HEK293 (cell line): ENCODE results near the gene C1orf167.

Source experiments
- BCL11A ChIP-seq: fragments of 450-650 bp; formaldehyde crosslinking; IDR thresholded peaks from 2 replicates; pipeline ENCODE4 v1.5.1; 2016; ENCODE audit warnings: low read depth, missing biosample characterization, missing genetic modification characterization
- BCL6B ChIP-seq: fragments of 450-650 bp; formaldehyde crosslinking; IDR thresholded peaks from 2 replicates; pipeline ENCODE4 v1.5.1; 2017; ENCODE audit warnings: missing biosample characterization, missing genetic modification characterization
- HIC1 ChIP-seq: fragments of 450-650 bp; formaldehyde crosslinking; IDR thresholded peaks from 2 replicates; pipeline ENCODE4 v1.5.1; 2016; ENCODE audit warnings: missing biosample characterization, missing genetic modification characterization
- KLF10 ChIP-seq: fragments of 450-650 bp; IDR thresholded peaks from 2 replicates; pipeline ENCODE4 v1.5.1; 2018; ENCODE audit warnings: missing biosample characterization, mild to moderate bottlenecking, missing genetic modification characterization
- MYNN ChIP-seq: fragments of 450-650 bp; formaldehyde crosslinking; IDR thresholded peaks from 2 replicates; pipeline ENCODE4 v1.5.1; 2016; ENCODE audit warnings: missing biosample characterization, missing genetic modification characterization, borderline replicate concordance
- PATZ1 ChIP-seq: fragments of 450-650 bp; formaldehyde crosslinking; IDR thresholded peaks from 2 replicates; pipeline ENCODE4 v1.5.1; 2016; ENCODE audit warnings: missing biosample characterization, missing genetic modification characterization
- REST ChIP-seq: fragments of 450-650 bp; formaldehyde crosslinking; IDR thresholded peaks from 2 replicates; pipeline ENCODE4 v1.5.1; 2016; ENCODE audit warnings: missing biosample characterization, missing genetic modification characterization
- SETDB1 ChIP-seq: IDR thresholded peaks from one replicate; pipeline ENCODE4 v1.6.1; 2017; ENCODE audit warnings: mild to moderate bottlenecking, low read length, moderate library complexity, mixed read lengths; ENCODE audit not compliant: insufficient read length
- TRIM28 ChIP-seq: IDR thresholded peaks from 2 replicates; pipeline ENCODE4 v1.6.1; 2011; ENCODE audit warnings: low read length, control low read depth, borderline replicate concordance
- YY1 ChIP-seq: fragments of 450-650 bp; formaldehyde crosslinking; IDR thresholded peaks from 2 replicates; pipeline ENCODE4 v1.5.1; 2018; ENCODE audit warnings: missing biosample characterization, missing genetic modification characterization
- ZFP3 ChIP-seq: fragments of 450-650 bp; formaldehyde crosslinking; IDR thresholded peaks from 2 replicates; pipeline ENCODE4 v1.5.1; 2016; ENCODE audit warnings: low read depth, missing biosample characterization, missing genetic modification characterization
- ZNF121 ChIP-seq: fragments of 450-650 bp; formaldehyde crosslinking; IDR thresholded peaks from 2 replicates; pipeline ENCODE4 v1.5.1; 2016; ENCODE audit warnings: missing biosample characterization, missing genetic modification characterization
- ZNF140 ChIP-seq: fragments of 450-650 bp; formaldehyde crosslinking; IDR thresholded peaks from 2 replicates; pipeline ENCODE4 v1.5.1; 2016; ENCODE audit warnings: missing biosample characterization, missing genetic modification characterization
- ZNF16 ChIP-seq: fragments of 450-650 bp; formaldehyde crosslinking; IDR thresholded peaks from 2 replicates; pipeline ENCODE4 v1.5.1; 2016; ENCODE audit warnings: low read depth, missing biosample characterization, missing genetic modification characterization
- ZNF175 ChIP-seq: fragments of 450-650 bp; formaldehyde crosslinking; IDR thresholded peaks from 2 replicates; pipeline ENCODE4 v1.5.1; 2016; ENCODE audit warnings: missing biosample characterization, missing genetic modification characterization
- ZNF335 ChIP-seq: fragments of 450-650 bp; formaldehyde crosslinking; conservative IDR thresholded peaks from 2 replicates; pipeline ENCODE4 v1.5.1; 2016; ENCODE audit warnings: missing biosample characterization, missing genetic modification characterization
- ZNF354C ChIP-seq: fragments of 450-650 bp; formaldehyde crosslinking; IDR thresholded peaks from 2 replicates; pipeline ENCODE4 v1.5.1; 2016; ENCODE audit warnings: missing biosample characterization, missing genetic modification characterization, low read depth, borderline replicate concordance
- ZNF404 ChIP-seq: fragments of 450-650 bp; formaldehyde crosslinking; IDR thresholded peaks from 2 replicates; pipeline ENCODE4 v1.5.1; 2017; ENCODE audit warnings: missing biosample characterization, missing genetic modification characterization
- ZNF510 ChIP-seq: fragments of 450-650 bp; formaldehyde crosslinking; IDR thresholded peaks from 2 replicates; pipeline ENCODE4 v1.5.1; 2018; ENCODE audit warnings: mild to moderate bottlenecking, missing genetic modification characterization, missing biosample characterization; ENCODE audit not compliant: insufficient replicate concordance
- ZNF555 ChIP-seq: fragments of 450-650 bp; formaldehyde crosslinking; conservative IDR thresholded peaks from 2 replicates; pipeline ENCODE4 v1.5.1; 2017; ENCODE audit warnings: missing biosample characterization, mild to moderate bottlenecking, missing genetic modification characterization, inconsistent platforms
- ZNF571 ChIP-seq: fragments of 450-650 bp; formaldehyde crosslinking; IDR thresholded peaks from 2 replicates; pipeline ENCODE4 v1.5.0; 2017; ENCODE audit warnings: missing biosample characterization, missing genetic modification characterization
- ZNF585B ChIP-seq: fragments of 450-650 bp; formaldehyde crosslinking; IDR thresholded peaks from 2 replicates; pipeline ENCODE4 v1.5.1; 2016; ENCODE audit warnings: missing biosample characterization, missing genetic modification characterization
- ZNF624 ChIP-seq: fragments of 450-650 bp; formaldehyde crosslinking; IDR thresholded peaks from 2 replicates; pipeline ENCODE4 v1.5.1; 2017; ENCODE audit warnings: missing biosample characterization, missing genetic modification characterization
- ZNF658 ChIP-seq: fragments of 450-650 bp; formaldehyde crosslinking; IDR thresholded peaks from 2 replicates; pipeline ENCODE4; 2016; ENCODE audit warnings: missing biosample characterization, missing genetic modification characterization
- ZNF660 ChIP-seq: fragments of 450-650 bp; IDR thresholded peaks from 2 replicates; pipeline ENCODE4 v1.5.1; 2018; ENCODE audit warnings: missing biosample characterization, mild to moderate bottlenecking, missing genetic modification characterization
- ZNF664 ChIP-seq: fragments of 450-650 bp; formaldehyde crosslinking; IDR thresholded peaks from 2 replicates; pipeline ENCODE4 v1.5.1; 2016; ENCODE audit warnings: missing biosample characterization, missing genetic modification characterization
- ZNF677 ChIP-seq: fragments of 450-650 bp; IDR thresholded peaks from 2 replicates; pipeline ENCODE4 v1.5.0; 2018; ENCODE audit warnings: missing biosample characterization, mild to moderate bottlenecking, missing genetic modification characterization, moderate library complexity
- ZNF776 ChIP-seq: fragments of 450-650 bp; formaldehyde crosslinking; IDR thresholded peaks from 2 replicates; pipeline ENCODE4 v1.5.0; 2017; ENCODE audit warnings: missing biosample characterization, missing genetic modification characterization, borderline replicate concordance
- ZNF777 ChIP-seq: fragments of 450-650 bp; formaldehyde crosslinking; IDR thresholded peaks from 2 replicates; pipeline ENCODE4 v1.5.1; 2017; ENCODE audit warnings: missing biosample characterization, missing genetic modification characterization, borderline replicate concordance
- ZNF837 ChIP-seq: fragments of 450-650 bp; formaldehyde crosslinking; IDR thresholded peaks from 2 replicates; pipeline ENCODE4 v1.5.1; 2016; ENCODE audit warnings: missing biosample characterization, missing genetic modification characterization
- ZSCAN16 ChIP-seq: fragments of 450-650 bp; formaldehyde crosslinking; IDR thresholded peaks from 2 replicates; pipeline ENCODE4 v1.5.1; 2016; ENCODE audit warnings: missing biosample characterization, missing genetic modification characterization
- ZXDB ChIP-seq: fragments of 450-650 bp; formaldehyde crosslinking; IDR thresholded peaks from 2 replicates; pipeline ENCODE4 v1.5.1; 2016; ENCODE audit warnings: missing biosample characterization, missing genetic modification characterization

Gene C1orf167

GRCh38 chr1:11805422-11806306, 43.7 kb downstream of the C1orf167 start, which contains the start of the genes CLCN6 and MTHFR (continued):
- peak; percentile 93 for TF ChIP-seq PATZ1 (tag by site-specific recombination)
- no peak for TF ChIP-seq ZNF16
- TF ChIP-seq ZNF121: no peak
- TF ChIP-seq ZNF335 (tag by site-specific recombination): no peak; the same call in none of the 2 replicates
- no peak for TF ChIP-seq MYNN (tag by site-specific recombination)
- no peak for TF ChIP-seq ZNF510 (tag by site-specific recombination)
- no peak for TF ChIP-seq ZNF777 (tag by site-specific recombination)
- no peak for TF ChIP-seq ZNF140 (tag by site-specific recombination)
- TF ChIP-seq ZNF660 (tag by site-specific recombination): no peak; the same call in 1 of the 2 replicates
- TF ChIP-seq ZNF837: 0 out of 2 replicates have a peak, but pooled peaks have one; percentile 59
- TF ChIP-seq ZNF677 (tag by site-specific recombination): no peak
- no peak for TF ChIP-seq ZNF354C
- peak; percentile 88 for TF ChIP-seq BCL11A (tag by site-specific recombination)
- no peak for TF ChIP-seq ZNF664 (tag by site-specific recombination)
- no peak for TF ChIP-seq BCL6B
- no peak for TF ChIP-seq ZNF585B (tag by site-specific recombination)
- no peak for TF ChIP-seq ZNF624 (tag by site-specific recombination)
- TF ChIP-seq ZNF776: no peak
- TF ChIP-seq SETDB1: no peak
- peak; percentile 94 for TF ChIP-seq ZXDB (tag by site-specific recombination)
- TF ChIP-seq ZNF175 (tag by site-specific recombination): no peak
- no peak for TF ChIP-seq ZNF658 (tag by site-specific recombination)
- no peak; the same call in 1 of the 2 replicates for TF ChIP-seq TRIM28
- no peak for TF ChIP-seq ZSCAN16
- no peak for TF ChIP-seq ZNF571 (tag by site-specific recombination)
- TF ChIP-seq YY1 (tag by site-specific recombination): peak; percentile 68; the same call in 1 of the 2 replicates
- TF ChIP-seq ZNF404: no peak
- TF ChIP-seq KLF10 (tag by site-specific recombination): peak; percentile 99
- no peak for TF ChIP-seq ZFP3 (tag by site-specific recombination)
- peak; percentile 95 for TF ChIP-seq HIC1 (tag by site-specific recombination)
- no peak for TF ChIP-seq REST (tag by site-specific recombination)
- TF ChIP-seq ZNF555 (tag by site-specific recombination): no peak
